IPS DF 4.7 (cell line): ENCODE results near the gene PCGF1.
A peak's percentile ranks its signal among the peaks of the same experiment; 100 is the strongest.

Experiments
- DNase-seq: peaks from one replicate; pipeline ENCODE4 v3.0.0-alpha.2; 2013; ENCODE audit warnings: low spot score; ENCODE audit errors: extremely low read depth

PCGF1 gene

DNA sequence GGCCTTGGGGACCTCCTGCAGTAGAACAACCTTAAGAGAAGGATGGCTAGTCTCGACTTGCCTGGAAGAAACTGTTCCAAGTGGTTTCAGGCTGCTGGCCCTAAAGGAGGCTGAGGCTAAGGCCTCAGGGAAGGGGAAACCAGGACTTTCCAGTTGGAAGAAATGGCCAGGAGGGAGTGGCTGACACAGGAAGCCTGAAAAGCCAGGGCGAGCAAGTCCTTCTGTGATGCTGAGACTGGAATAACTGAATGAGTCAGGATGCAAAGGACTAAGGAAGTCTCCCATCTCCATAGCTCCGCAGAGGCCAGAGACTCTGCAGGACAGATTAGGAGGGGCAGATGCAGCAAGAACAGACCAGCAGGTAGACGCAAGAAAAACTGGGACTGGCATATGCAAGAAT is 29.6 kb upstream of the PCGF1 start:
- no peak for DNase-seq

GRCh38 chr2:74536166-74536950 is 28.9 kb upstream of the PCGF1 start:
- no peak for DNase-seq

DNA sequence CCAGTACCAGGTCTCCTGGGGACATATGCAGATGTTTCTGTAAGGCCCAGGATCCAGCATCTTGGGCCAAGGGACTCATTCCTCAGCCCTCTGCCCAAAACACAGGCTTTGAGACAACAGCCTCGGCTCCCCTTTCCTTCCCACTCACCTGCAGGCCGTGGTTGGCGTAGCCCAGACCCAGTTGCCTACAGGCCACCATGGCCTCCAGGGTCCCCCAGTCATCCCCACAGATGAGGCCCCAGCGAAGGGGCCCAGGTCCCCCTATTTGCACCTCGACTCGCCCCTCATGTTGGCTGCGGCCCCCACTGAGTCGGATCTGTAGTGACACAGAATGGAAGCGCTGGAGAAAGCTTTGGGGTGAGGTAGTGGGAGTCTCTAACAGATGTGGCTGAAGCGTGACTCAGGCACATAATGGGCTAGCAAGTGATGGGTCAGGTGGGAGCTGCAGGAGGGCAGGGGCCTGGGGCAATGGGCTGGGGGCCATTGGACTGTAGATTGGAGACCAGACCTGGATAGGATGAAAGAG is 28.0 kb upstream of the PCGF1 start:
- no peak for DNase-seq

DNA sequence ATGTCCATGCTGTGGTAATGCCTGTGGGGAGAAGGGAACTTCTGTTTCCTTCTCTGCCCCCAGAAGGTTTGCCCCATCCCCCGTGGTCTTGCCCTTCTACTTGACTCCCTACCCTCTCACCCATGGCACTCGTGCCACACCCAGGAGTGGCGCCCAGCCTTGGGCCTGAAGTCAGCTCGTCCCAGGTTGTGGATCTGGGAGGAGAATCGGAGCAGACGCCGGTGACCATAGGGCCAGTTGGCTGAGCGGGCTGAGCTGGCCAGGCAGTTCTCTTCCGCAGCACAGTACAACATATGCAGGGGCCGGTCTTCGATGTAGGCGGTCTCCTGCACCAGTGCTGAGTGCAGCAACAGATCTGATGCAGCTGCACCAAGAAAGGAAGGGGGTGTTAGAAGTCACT is 26.9 kb upstream of the PCGF1 start:
- DNase-seq: no peak

DNA sequence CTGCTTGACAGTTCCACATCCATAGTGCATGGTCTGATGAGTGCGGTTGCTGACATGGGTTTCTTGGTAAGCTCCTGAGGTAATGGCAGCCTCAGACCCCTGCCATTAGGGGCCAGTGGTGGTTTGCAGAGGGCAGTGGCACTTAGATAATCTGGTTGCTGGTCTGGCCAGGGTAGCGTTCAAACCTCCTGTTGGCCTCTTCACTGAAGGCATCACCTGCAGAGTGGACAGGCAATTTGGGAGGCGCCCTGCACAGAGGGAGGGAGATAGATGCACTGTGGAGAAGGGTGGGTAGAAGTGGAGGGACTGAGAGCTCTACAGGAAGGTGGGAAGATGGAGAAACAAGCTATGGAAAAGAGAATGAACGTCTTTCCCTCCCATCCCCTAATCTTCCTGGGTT is 26.0 kb upstream of the PCGF1 start:
- DNase-seq: no peak

- no peak for DNase-seq
Measured at GRCh38 chr2:74532222-74532621, 24.7 kb upstream of the PCGF1 start.

DNA sequence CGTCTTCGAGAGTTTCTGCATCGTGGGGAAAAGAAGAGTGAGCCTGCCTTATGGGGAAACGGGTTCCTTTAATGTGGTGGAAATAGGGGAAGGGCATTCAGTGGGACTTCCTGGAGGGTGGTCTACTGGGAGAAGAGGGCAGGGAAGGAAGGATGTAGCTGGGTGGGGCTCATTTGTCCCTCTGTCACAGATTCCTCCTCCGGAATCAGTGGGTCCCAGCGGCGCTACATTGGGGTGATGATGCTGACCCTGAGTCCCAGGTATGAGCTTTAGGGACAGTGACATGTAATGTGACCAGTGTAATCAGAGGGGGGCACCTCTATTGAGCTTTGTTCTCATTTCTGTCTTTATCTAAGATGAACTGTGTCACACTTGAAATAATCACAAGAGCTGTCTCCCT is 24.2 kb upstream of the PCGF1 start:
- DNase-seq: no peak

GRCh38 chr2:74530239-74531187 is 23.0 kb upstream of the PCGF1 start:
- no peak for DNase-seq

DNA sequence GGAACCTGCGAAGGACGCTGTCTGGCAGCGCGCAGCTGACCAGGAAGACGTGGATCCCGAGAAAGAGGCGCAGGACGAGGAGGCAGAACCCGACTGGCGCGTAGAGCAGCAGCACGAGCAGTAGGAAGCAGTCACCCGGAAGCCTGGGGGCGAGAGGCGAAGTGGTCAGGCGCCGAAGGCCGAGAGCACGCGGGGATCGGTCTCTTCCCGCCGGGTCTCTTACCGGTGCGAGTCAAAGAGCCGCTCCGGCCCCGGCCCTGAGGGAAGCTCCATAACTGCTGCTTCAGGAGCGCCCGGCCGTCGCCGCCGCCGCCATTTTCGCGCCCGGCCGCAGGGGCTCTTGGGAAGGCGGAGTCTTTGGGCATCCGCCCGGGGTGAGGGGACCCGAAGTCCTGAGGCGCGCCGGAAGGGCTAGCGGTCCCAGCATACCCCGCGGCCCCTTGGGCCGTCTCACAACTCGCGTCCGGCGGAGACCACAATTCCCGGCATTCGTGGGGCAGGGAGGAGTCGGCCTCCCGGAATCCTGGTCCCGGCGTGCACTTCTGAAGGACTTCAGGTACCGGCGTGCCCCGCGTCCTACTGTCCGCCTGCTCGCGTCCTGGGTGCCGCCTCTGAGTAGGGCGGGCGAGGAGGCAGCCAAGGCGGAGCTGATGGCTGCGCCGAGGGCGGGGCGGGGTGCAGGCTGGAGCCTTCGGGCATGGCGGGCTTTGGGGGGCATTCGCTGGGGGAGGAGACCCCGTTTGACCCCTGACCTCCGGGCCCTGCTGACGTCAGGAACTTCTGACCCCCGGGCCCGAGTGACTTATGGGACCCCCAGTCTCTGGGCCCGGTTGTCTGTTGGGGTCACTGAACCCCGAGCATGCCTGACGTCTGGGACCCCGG is 22.1 kb upstream of the PCGF1 start, which contains the start of the genes AUP1 and HTRA2:
TSS of gene AUP1 (minus strand) at position 350 of the 882 bp plus-strand sequence. CDS start at position 273, 77 bp downstream.
TSS of gene HTRA2 (plus strand) at position 577 of the 882 bp plus-strand sequence. CDS start at position 651, 74 bp downstream.
- DNase-seq: peak; percentile 91

- no peak for DNase-seq
Measured at GRCh38 chr2:74528600-74529356, 21.3 kb upstream of the PCGF1 start.

DNA sequence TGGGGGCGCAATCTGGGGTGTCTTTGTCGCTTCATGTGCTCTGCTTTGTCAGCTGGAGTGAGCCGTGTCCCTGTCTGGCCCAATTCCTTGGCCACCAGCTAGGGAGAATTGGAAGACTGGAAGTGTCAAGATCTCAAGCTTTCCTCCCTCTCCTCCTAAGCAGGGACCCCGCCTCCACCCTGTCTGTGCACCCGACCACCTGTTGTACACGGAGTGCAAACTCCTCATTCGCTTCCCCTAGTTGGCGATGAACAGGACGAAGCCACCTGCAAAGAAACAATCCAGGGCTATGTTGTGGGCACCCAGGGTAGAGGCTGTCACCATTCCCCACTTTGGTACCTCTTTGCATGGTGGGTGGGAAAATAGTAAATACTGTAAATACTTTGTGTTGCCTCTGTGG is 20.2 kb upstream of the PCGF1 start:
- no peak for DNase-seq

- DNase-seq: no peak
Measured at GRCh38 chr2:74526649-74527230, 19.2 kb upstream of the PCGF1 start.

- no peak for DNase-seq
Measured at GRCh38 chr2:74525717-74526648, 18.5 kb upstream of the PCGF1 start, which contains the start of gene DQX1. DQX1 (minus strand) TSS chr2:74526231; CDS start chr2:74525729, 502 bp downstream.

- no peak for DNase-seq
Measured at GRCh38 chr2:74524955-74525716, 17.6 kb upstream of the PCGF1 start.

GRCh38 chr2:74524005-74524404 is 16.5 kb upstream of the PCGF1 start:
- no peak for DNase-seq

DNA sequence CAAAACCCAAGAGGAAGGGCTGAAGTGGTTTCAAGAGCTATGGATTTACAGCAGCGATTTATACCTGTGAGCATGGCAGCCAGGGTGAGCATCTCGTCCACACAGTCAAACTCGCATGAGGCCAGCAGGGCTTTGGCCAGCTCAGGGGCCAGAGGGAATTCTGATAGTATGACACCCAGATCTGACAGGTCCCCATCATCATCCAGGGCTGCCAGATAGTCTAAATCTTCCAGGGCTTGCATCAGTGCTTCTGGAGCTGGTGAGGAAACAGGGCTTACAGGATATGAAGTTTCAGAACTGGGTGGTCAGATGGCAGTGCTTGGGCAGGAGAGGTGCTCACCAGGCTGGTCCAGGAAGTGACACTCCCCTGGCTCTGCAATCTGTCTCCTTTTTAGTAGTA is 15.0 kb upstream of the PCGF1 start:
- DNase-seq: no peak

DNA sequence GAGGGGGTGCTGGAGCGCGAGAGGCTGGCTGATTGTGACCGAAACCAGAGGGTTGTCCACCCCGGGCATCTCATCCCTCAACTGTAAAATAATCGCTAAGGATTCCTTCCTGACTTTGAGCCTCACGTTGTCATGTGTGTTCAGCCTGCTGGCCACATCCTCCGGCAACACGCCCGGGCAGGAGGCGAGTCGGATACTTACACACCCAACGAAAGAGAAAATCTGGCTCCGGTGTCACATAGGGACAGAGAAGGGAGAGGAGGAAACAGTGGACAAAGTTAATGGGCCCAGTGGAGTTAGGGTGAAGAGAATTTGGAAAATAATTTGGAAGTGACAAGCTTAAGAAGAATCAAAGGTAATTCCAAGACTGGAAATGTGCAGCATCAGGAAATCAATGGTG is 9.2 kb upstream of the PCGF1 start:
- DNase-seq: no peak
